ENCODE measurements around the gene TENM4.

The TENM4 gene

GRCh38 chr11:78823588-78823987 is 617.2 kb downstream of the TENM4 start:
- no peak for DNase-seq

GRCh38 chr11:78822931-78823423 is 617.9 kb downstream of the TENM4 start:
- DNase-seq, result no peak

GRCh38 chr11:78821371-78822306 is 619.2 kb downstream of the TENM4 start:
- no peak for DNase-seq

- DNase-seq, result no peak
These were observed 620.1 kb downstream of the TENM4 start for GRCh38 chr11:78820741-78821140.

- DNase-seq, result no peak
These were observed 622.6 kb downstream of the TENM4 start for GRCh38 chr11:78818201-78818600.

- no peak for DNase-seq
These were observed 625.0 kb downstream of the TENM4 start for GRCh38 chr11:78815831-78816230.

- DNase-seq, result no peak
These were observed 628.1 kb downstream of the TENM4 start for GRCh38 chr11:78812513-78813293.

GRCh38 chr11:78810559-78811009 is 630.2 kb downstream of the TENM4 start:
- no peak for DNase-seq

- DNase-seq, result no peak
These were observed 630.8 kb downstream of the TENM4 start for GRCh38 chr11:78809931-78810541.

GRCh38 chr11:78808923-78809322 is 631.9 kb downstream of the TENM4 start:
- no peak for DNase-seq

- no peak for DNase-seq
These were observed 633.5 kb downstream of the TENM4 start for GRCh38 chr11:78807351-78807750.

- no peak for DNase-seq
These were observed 634.4 kb downstream of the TENM4 start for GRCh38 chr11:78806214-78807004.

GRCh38 chr11:78804991-78805390 is 635.8 kb downstream of the TENM4 start:
- no peak for DNase-seq

GRCh38 chr11:78803995-78804394 is 636.8 kb downstream of the TENM4 start:
- DNase-seq, result no peak

GRCh38 chr11:78802058-78802761 is 638.6 kb downstream of the TENM4 start:
- DNase-seq, result no peak

GRCh38 chr11:78801161-78801884 is 639.5 kb downstream of the TENM4 start:
- DNase-seq, result no peak

- DNase-seq, result no peak
These were observed 640.1 kb downstream of the TENM4 start for GRCh38 chr11:78800756-78801155.

- DNase-seq, result no peak
These were observed 640.6 kb downstream of the TENM4 start for GRCh38 chr11:78800096-78800690.

- no peak for DNase-seq
These were observed 642.2 kb downstream of the TENM4 start for GRCh38 chr11:78798663-78799062.

- no peak for DNase-seq
These were observed 643.3 kb downstream of the TENM4 start for GRCh38 chr11:78797559-78797958.

- DNase-seq, result no peak
These were observed 643.9 kb downstream of the TENM4 start for GRCh38 chr11:78796956-78797355.
